Measurements from ENCODE around the gene CRYBA1.
A peak's percentile ranks its signal among the peaks of the same experiment; 100 is the strongest.
"Not testable (repeated sequence)": the region's sequence is repeated elsewhere in the genome, so short reads cannot be mapped to it uniquely, and the experiment has no call there.

The CRYBA1 gene

GRCh38 chr17:29246628-29247027 is at the start of gene CRYBA1:
TSS of gene CRYBA1 (plus strand) at chr17:29246859. CDS start at chr17:29246864, 5 bp downstream.
- no peak for DNase-seq

GRCh38 chr17:29197516-29198272 is 49.0 kb upstream of the CRYBA1 start:
- no peak for DNase-seq

- DNase-seq, result not testable (repeated sequence)
Measured at GRCh38 chr17:29204068-29204804, 42.4 kb upstream of the CRYBA1 start.

GRCh38 chr17:29205047-29205446 is 41.6 kb upstream of the CRYBA1 start:
- no peak for DNase-seq

- no peak for DNase-seq
Measured at GRCh38 chr17:29207975-29208374, 38.7 kb upstream of the CRYBA1 start.

- DNase-seq, result no peak
Measured at GRCh38 chr17:29209073-29209472, 37.6 kb upstream of the CRYBA1 start.

- DNase-seq, result no peak
Measured at GRCh38 chr17:29210879-29211278, 35.8 kb upstream of the CRYBA1 start.

GRCh38 chr17:29212094-29212631 is 34.5 kb upstream of the CRYBA1 start:
- DNase-seq, result no peak

GRCh38 chr17:29212681-29213121 is 34.0 kb upstream of the CRYBA1 start:
- no peak for DNase-seq

GRCh38 chr17:29214215-29215146 is 32.2 kb upstream of the CRYBA1 start:
- DNase-seq, result no peak

- DNase-seq, result no peak
Measured at GRCh38 chr17:29215174-29215573, 31.5 kb upstream of the CRYBA1 start.

GRCh38 chr17:29215717-29216116 is 30.9 kb upstream of the CRYBA1 start:
- no peak for DNase-seq

GRCh38 chr17:29216181-29216580 is 30.5 kb upstream of the CRYBA1 start:
- no peak for DNase-seq

GRCh38 chr17:29216856-29217255 is 29.8 kb upstream of the CRYBA1 start:
- DNase-seq, result no peak

GRCh38 chr17:29219378-29220047 is 27.1 kb upstream of the CRYBA1 start:
- DNase-seq, result peak; percentile 30 to 63 (median 46)

GRCh38 chr17:29221338-29221737 is 25.3 kb upstream of the CRYBA1 start:
- not testable (repeated sequence) for DNase-seq

GRCh38 chr17:29225396-29225795 is 21.3 kb upstream of the CRYBA1 start:
- DNase-seq, result no peak

- no peak for DNase-seq
Measured at GRCh38 chr17:29233301-29233700, 13.4 kb upstream of the CRYBA1 start.

- DNase-seq, result not testable (repeated sequence)
Measured at GRCh38 chr17:29234972-29235371, 11.7 kb upstream of the CRYBA1 start.

- no peak for DNase-seq
Measured at GRCh38 chr17:29235904-29236303, 10.8 kb upstream of the CRYBA1 start.

- no peak for DNase-seq
Measured at GRCh38 chr17:29237476-29238132, 9.1 kb upstream of the CRYBA1 start.
